Osteocyte (in vitro differentiated cells): Measurements from ENCODE around the gene EFCAB13. TPM values are rescaled to one million over a fixed set of nuclear protein-coding genes. Genes with fewer than 3 reads are reported as not detected.
A peak's percentile ranks its signal among the peaks of the same experiment; 100 is the strongest.

Experiments
- DNase-seq: peaks from one replicate; pipeline ENCODE4 v3.0.0; 2021; ENCODE audit warnings: mixed read lengths; ENCODE audit not compliant: unreplicated experiment; ENCODE audit errors: extremely low spot score
- H3K27ac Mint-ChIP-seq: one replicate; pipeline ENCODE4 v1.8.0; 2021; ENCODE audit warnings: mild to moderate bottlenecking, mixed read lengths; ENCODE audit not compliant: unreplicated experiment
- H3K27me3 Mint-ChIP-seq: one replicate; pipeline ENCODE4 v1.8.0; 2021; ENCODE audit warnings: mixed read lengths; ENCODE audit not compliant: unreplicated experiment
- H3K36me3 Mint-ChIP-seq: one replicate; pipeline ENCODE4 v1.8.0; 2021; ENCODE audit warnings: mixed read lengths; ENCODE audit not compliant: unreplicated experiment
- H3K4me1 Mint-ChIP-seq: one replicate; pipeline ENCODE4 v1.8.0; 2021; ENCODE audit warnings: mixed read lengths; ENCODE audit not compliant: unreplicated experiment
- H3K4me3 Mint-ChIP-seq: one replicate; pipeline ENCODE4 v1.8.0; 2021; ENCODE audit warnings: mild to moderate bottlenecking, moderate library complexity, mixed read lengths; ENCODE audit not compliant: unreplicated experiment
- H3K9me3 Mint-ChIP-seq: one replicate; pipeline ENCODE4 v1.8.0; 2021; ENCODE audit warnings: mixed read lengths; ENCODE audit not compliant: unreplicated experiment
- CTCF ChIP-seq: fragments of 200-600 bp; sonication (generic); IDR thresholded peaks from 2 replicates; pipeline ENCODE4 v1.5.0; 2021; ENCODE audit warnings: antibody characterized with exemption, mild to moderate bottlenecking, moderate library complexity
- total RNA-seq: library from RNA; stranded (reverse); gene quantifications from 2 replicates; pipeline ENCODE4 v1.2.1, GENCODE V29; 2021

EFCAB13 gene
- total RNA-seq, 1 donor from 2014 or later: 2.7 TPM

DNA sequence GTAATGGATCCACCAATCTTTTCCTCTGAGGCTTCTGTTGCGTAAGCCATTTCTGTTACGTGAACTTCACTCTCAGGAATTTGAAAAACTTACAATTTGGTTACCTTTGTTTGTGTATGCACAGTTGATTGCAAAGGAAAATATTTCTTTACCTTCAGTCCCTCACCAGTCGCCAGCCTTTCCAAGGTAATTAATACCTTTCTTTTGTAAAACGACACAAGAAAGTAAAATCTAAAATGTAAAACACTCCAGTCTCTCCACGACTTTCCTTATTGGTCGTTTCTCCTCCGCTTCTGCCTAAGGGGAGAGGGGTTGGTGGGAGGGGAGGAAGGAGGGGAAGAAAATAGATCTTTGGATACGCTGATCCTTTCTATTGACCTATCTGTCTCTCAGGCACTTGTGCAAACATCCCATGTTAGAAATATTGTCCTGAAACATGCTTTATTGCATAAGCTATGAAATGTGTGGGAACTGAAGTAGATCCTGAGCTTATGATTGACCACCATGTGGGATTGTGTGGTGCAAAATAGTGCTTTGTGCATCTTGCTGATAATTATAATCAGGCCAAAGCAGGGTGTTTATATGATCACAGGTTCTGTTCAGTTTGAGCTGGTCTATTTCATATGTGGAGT, 32.4 kb upstream of the EFCAB13 start:
- Mint-ChIP-seq H3K4me3 (no peak overlapping the region), H3K36me3 (no peaks in the 10 kb centered on the region), H3K4me1 (peaks cover 32% of the 10 kb centered on the region), H3K27me3 (no peaks in the 10 kb centered on the region), H3K9me3 (no peaks in the 10 kb centered on the region), H3K27ac (no peak overlapping the region)
- DNase-seq: no peak
- TF ChIP-seq CTCF: no peak

DNA sequence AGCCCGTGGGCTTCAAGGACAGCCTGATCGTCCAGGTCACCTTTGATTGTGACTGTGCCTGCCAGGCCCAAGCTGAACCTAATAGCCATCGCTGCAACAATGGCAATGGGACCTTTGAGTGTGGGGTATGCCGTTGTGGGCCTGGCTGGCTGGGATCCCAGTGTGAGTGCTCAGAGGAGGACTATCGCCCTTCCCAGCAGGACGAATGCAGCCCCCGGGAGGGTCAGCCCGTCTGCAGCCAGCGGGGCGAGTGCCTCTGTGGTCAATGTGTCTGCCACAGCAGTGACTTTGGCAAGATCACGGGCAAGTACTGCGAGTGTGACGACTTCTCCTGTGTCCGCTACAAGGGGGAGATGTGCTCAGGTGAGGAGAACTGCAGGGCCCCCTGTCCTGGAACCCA, 31.5 kb upstream of the EFCAB13 start:
- Mint-ChIP-seq H3K4me1 (peaks cover 33% of the 10 kb centered on the region), H3K4me3 (no peak overlapping the region), H3K27me3 (no peaks in the 10 kb centered on the region)

DNA sequence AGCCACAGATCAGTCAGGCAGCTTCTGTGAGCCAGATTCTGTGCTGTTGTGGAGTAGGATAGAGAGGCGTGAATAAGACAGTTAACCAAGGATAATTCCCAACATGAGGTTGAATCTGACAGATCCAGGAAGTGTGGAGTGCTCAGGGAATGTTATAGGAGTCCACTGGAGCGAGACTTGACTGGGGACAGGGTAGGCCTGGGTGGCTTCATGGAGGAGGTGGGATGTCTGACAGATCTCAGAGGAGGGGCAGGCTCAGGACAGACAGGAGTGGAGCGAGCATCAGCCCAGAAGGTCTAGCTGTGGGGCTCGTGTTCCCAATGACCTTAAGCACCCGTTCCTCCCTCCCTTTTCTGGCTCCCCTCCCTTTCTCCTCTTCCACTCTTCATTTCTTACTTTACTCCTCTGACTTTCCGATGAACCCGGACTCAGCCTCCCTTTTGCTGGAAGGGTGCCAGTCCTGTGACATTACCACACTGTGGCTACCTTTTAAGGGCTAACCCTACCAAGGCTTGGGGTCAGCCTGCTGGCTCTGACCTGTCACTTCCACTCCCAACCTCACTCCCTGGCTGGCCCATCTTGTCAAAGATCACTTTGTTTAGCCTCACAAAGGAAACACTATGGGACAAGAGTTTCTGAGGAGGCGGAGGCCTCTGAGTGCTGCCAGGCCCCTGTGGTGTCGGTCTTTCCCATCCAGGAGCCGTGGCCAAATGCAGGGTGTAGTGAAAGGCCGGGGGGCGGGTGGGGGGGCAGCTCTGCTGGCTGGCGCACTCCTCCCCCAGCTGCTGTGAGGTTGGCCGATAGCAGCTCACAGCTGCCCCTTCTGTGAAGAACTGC, 28.5 kb upstream of the EFCAB13 start:
- Mint-ChIP-seq H3K36me3 (no peaks in the 10 kb centered on the region), H3K9me3 (no peaks in the 10 kb centered on the region), H3K4me1 (peaks cover 30% of the 10 kb centered on the region), H3K27ac (peak overlapping the region; percentile 31), H3K27me3 (no peaks in the 10 kb centered on the region), H3K4me3 (no peak overlapping the region)
- no peak for TF ChIP-seq CTCF
- DNase-seq: no peak

More for the DNA sequence above, 31.5 kb upstream of the EFCAB13 start:
- DNase-seq: no peak
- no peak for TF ChIP-seq CTCF
- no peaks in the 10 kb centered on the region for H3K9me3 Mint-ChIP-seq
- no peak overlapping the region for H3K27ac Mint-ChIP-seq
- H3K36me3 Mint-ChIP-seq: no peaks in the 10 kb centered on the region

GRCh38 chr17:47295874-47296255, 27.9 kb upstream of the EFCAB13 start:
- Mint-ChIP-seq H3K9me3 (no peaks in the 10 kb centered on the region), H3K27me3 (no peaks in the 10 kb centered on the region), H3K4me1 (peaks cover 30% of the 10 kb centered on the region), H3K4me3 (no peak overlapping the region), H3K36me3 (no peaks in the 10 kb centered on the region), H3K27ac (no peak overlapping the region)
- TF ChIP-seq CTCF: no peak
- no peak for DNase-seq

GRCh38 chr17:47297661-47298400, 25.9 kb upstream of the EFCAB13 start:
- Mint-ChIP-seq H3K27me3 (no peaks in the 10 kb centered on the region), H3K9me3 (peaks cover 14% of the 10 kb centered on the region), H3K36me3 (peaks cover 4% of the 10 kb centered on the region), H3K27ac (no peak overlapping the region), H3K4me1 (peaks cover 28% of the 10 kb centered on the region), H3K4me3 (no peak overlapping the region)
- no peak for TF ChIP-seq CTCF
- no peak for DNase-seq
